H1 (cell line): ENCODE data around the gene SPECC1. TPM values are rescaled to one million over a fixed set of nuclear protein-coding genes. Genes with fewer than 3 reads are reported as not detected.

ENCODE experiments used
- CTCF ChIA-PET: fragments of 300-600 bp; sonication (Branson Sonifier 250); formaldehyde crosslinking; loops from one replicate; lab custom pipeline; 2021; ENCODE audit not compliant: partially characterized antibody; lab: Charles Lee
- POLR2A ChIA-PET: fragments of 300-600 bp; sonication (Branson Sonifier 250); formaldehyde crosslinking; loops from one replicate; lab custom pipeline; 2021; ENCODE audit warnings: inconsistent platforms; ENCODE audit not compliant: partially characterized antibody; lab: Charles Lee
- DNase-seq, 2 experiments: peaks; one replicate each; pipeline versions ENCODE4 v3.0.0 to v3.0.0-alpha.2; 2010 to 2022; ENCODE audit warnings: low spot score in 2 of 2, low read depth in 1 of 2, mixed read lengths in 1 of 2
- FAIRE-seq: peaks from 2 replicates; lab custom pipeline; 2011; peaks lifted over from hg19 to GRCh38; lab: Jason Lieb, UNC
- H2AFZ ChIP-seq: 2 replicates; pipeline ENCODE4 v1.8.1; 2012; ENCODE audit warnings: low read length, inconsistent platforms
- H2AK5ac ChIP-seq: 2 replicates; pipeline ENCODE4 v1.6.1; 2013; ENCODE audit warnings: low read depth, low read length
- H2BK120ac ChIP-seq: replicated peaks from 2 replicates; pipeline ENCODE3; 2013; ENCODE audit warnings: low read depth, low read length, inconsistent platforms
- H2BK12ac ChIP-seq: 2 replicates; pipeline ENCODE4 v1.6.1; 2013; ENCODE audit warnings: low read depth, low read length
- H2BK15ac ChIP-seq: 2 replicates; pipeline ENCODE4 v1.6.1; 2013; ENCODE audit warnings: low read length
- H2BK20ac ChIP-seq: 2 replicates; pipeline ENCODE4 v1.6.1; 2013; ENCODE audit warnings: low read length
- H2BK5ac ChIP-seq: 2 replicates; pipeline ENCODE4 v1.6.1; 2013; ENCODE audit warnings: low read depth, low read length
- H3K14ac ChIP-seq: 2 replicates; pipeline ENCODE4 v1.6.1; 2013; ENCODE audit warnings: inconsistent platforms; ENCODE audit not compliant: insufficient read length
- H3K18ac ChIP-seq: 2 replicates; pipeline ENCODE4 v1.6.1; 2013; ENCODE audit warnings: low read length; ENCODE audit errors: extremely low read depth
- H3K23ac ChIP-seq: 2 replicates; pipeline ENCODE4 v1.6.1; 2013; ENCODE audit warnings: inconsistent platforms; ENCODE audit not compliant: insufficient read length
- H3K23me2 ChIP-seq: 2 replicates; pipeline ENCODE4 v1.6.1; 2013; ENCODE audit warnings: low read depth, low read length
- H3K27ac ChIP-seq: 2 replicates; pipeline ENCODE4 v1.6.1; 2011; ENCODE audit warnings: low read depth, low read length, inconsistent platforms
- H3K27me3 ChIP-seq, 4 experiments: replicated peaks in 1 of 4; 1 replicate in 1 of 4; 2 replicates in 3 of 4; pipeline versions ENCODE4 v1.6.1 to v1.8.1; 2011 to 2013; ENCODE audit warnings: low read length in 3 of 4, mild to moderate bottlenecking in 3 of 4, inconsistent platforms in 2 of 4, mixed read lengths in 2 of 4, moderate library complexity in 1 of 4; ENCODE audit not compliant: control insufficient read depth in 3 of 4, insufficient read depth in 3 of 4; ENCODE audit errors: extremely low read depth in 1 of 4
- H3K36me3 ChIP-seq, 4 experiments: 2 replicates each; pipeline versions ENCODE4 v1.6.1 to v1.8.1; 2011 to 2013; ENCODE audit warnings: mild to moderate bottlenecking in 4 of 4, low read length in 3 of 4, moderate library complexity in 2 of 4, control low read depth in 1 of 4, inconsistent platforms in 1 of 4; ENCODE audit not compliant: insufficient read depth in 4 of 4, control insufficient read depth in 2 of 4
- H3K4ac ChIP-seq: replicated peaks from 2 replicates; pipeline ENCODE3; 2013; ENCODE audit warnings: low read length, low read depth, mixed read lengths, inconsistent platforms; ENCODE audit not compliant: insufficient read length
- H3K4me1 ChIP-seq, 4 experiments: replicated peaks in 1 of 4; 1 replicate in 1 of 4; 2 replicates in 3 of 4; pipeline versions ENCODE4 v1.6.1 to v1.8.1; 2011 to 2013; ENCODE audit warnings: low read length in 3 of 4, inconsistent platforms in 2 of 4, mixed read lengths in 1 of 4; ENCODE audit not compliant: insufficient read depth in 4 of 4, control insufficient read depth in 3 of 4
- H3K4me2 ChIP-seq, 2 experiments: 2 replicates each; pipeline versions ENCODE4 v1.6.1 to v1.8.1; 2011 to 2013; ENCODE audit warnings: low read depth in 2 of 2, low read length in 2 of 2, control low read depth in 1 of 2, inconsistent platforms in 1 of 2, mild to moderate bottlenecking in 1 of 2; ENCODE audit not compliant: insufficient read depth in 1 of 2
- H3K4me3 ChIP-seq, 4 experiments: fragments of 200-600, 300-600 bp in 1 of 4; sonication (generic), shearing (Covaris generic), sonication (Bioruptor Twin) in 1 of 4; 2 replicates each; pipeline versions ENCODE4 v1.5.1 to v1.8.1; 2011 to 2016; ENCODE audit warnings: low read length in 4 of 4, low read depth in 3 of 4, control low read depth in 2 of 4, inconsistent platforms in 2 of 4, mild to moderate bottlenecking in 2 of 4, mixed read lengths in 1 of 4, moderate library complexity in 1 of 4; ENCODE audit not compliant: insufficient read depth in 2 of 4; ENCODE audit errors: extremely low read depth in 1 of 4
- H3K56ac ChIP-seq: replicated peaks from 2 replicates; pipeline ENCODE3; 2013; ENCODE audit warnings: low read depth, mild to moderate bottlenecking, mixed read lengths, low read length, inconsistent platforms; ENCODE audit not compliant: insufficient read length
- H3K79me1 ChIP-seq: 2 replicates; pipeline ENCODE4 v1.6.1; 2013; ENCODE audit warnings: low read depth, low read length, control low read depth
- H3K79me2 ChIP-seq, 2 experiments: 2 replicates each; pipeline versions ENCODE4 v1.6.1 to v1.8.1; 2012 to 2013; ENCODE audit warnings: low read length in 2 of 2, mild to moderate bottlenecking in 2 of 2, inconsistent platforms in 1 of 2; ENCODE audit not compliant: insufficient read depth in 2 of 2, control insufficient read depth in 1 of 2
- H3K9ac ChIP-seq, 4 experiments: replicated peaks in 1 of 4; 1 replicate in 1 of 4; 2 replicates in 3 of 4; pipeline versions ENCODE4 v1.6.1 to v1.8.1; 2011 to 2013; ENCODE audit warnings: low read depth in 3 of 4, low read length in 3 of 4, control low read depth in 2 of 4, mild to moderate bottlenecking in 2 of 4, moderate library complexity in 2 of 4, inconsistent platforms in 1 of 4; ENCODE audit errors: extremely low read depth in 1 of 4
- H3K9me3 ChIP-seq, 2 experiments: 2 replicates each; pipeline versions ENCODE4 v1.6.1 to v1.8.1; 2012 to 2013; ENCODE audit warnings: mild to moderate bottlenecking in 2 of 2, moderate library complexity in 2 of 2, control low read depth in 1 of 2, inconsistent platforms in 1 of 2, low read depth in 1 of 2, low read length in 1 of 2, mixed read lengths in 1 of 2; ENCODE audit not compliant: insufficient read depth in 2 of 2
- H4K20me1 ChIP-seq, 2 experiments: replicated peaks in 1 of 2; 2 replicates each; pipeline versions ENCODE3 to v1.8.1; 2011 to 2013; ENCODE audit warnings: inconsistent platforms in 2 of 2, low read length in 2 of 2, mild to moderate bottlenecking in 1 of 2; ENCODE audit not compliant: insufficient read depth in 2 of 2, control insufficient read depth in 1 of 2
- H4K5ac ChIP-seq: 2 replicates; pipeline ENCODE4 v1.6.1; 2013; ENCODE audit warnings: low read length, low read depth, mixed read lengths, inconsistent platforms; ENCODE audit not compliant: insufficient read length
- H4K8ac ChIP-seq: 2 replicates; pipeline ENCODE4 v1.8.0; 2013; ENCODE audit warnings: mild to moderate bottlenecking, moderate library complexity, low read length, inconsistent platforms; ENCODE audit not compliant: insufficient read depth; ENCODE audit errors: extremely low read depth
- H4K91ac ChIP-seq: replicated peaks from 2 replicates; pipeline ENCODE3; 2013; ENCODE audit warnings: low read length, mixed read lengths, inconsistent platforms; ENCODE audit not compliant: insufficient read length
- KDM1A ChIP-seq: fragments of 200-600, 300-600 bp; sonication (generic); IDR thresholded peaks from 2 replicates; pipeline ENCODE4 v1.7.1; 2016; ENCODE audit warnings: mild to moderate bottlenecking, low read length, borderline replicate concordance
- KDM5A ChIP-seq: fragments of 200-600 bp; IDR thresholded peaks from 2 replicates; pipeline ENCODE4 v1.7.1; 2012; ENCODE audit warnings: mild to moderate bottlenecking, low read length, inconsistent platforms, mixed read lengths
- RXRA ChIP-seq: IDR thresholded peaks from 2 replicates; pipeline ENCODE4 v1.6.1; 2011; ENCODE audit warnings: low read depth, mild to moderate bottlenecking, low read length, moderate library complexity; ENCODE audit not compliant: insufficient read depth
- SUZ12 ChIP-seq: fragments of 200-600 bp; sonication (generic); IDR thresholded peaks from 2 replicates; pipeline ENCODE4 v1.6.1; 2012; ENCODE audit warnings: mild to moderate bottlenecking, inconsistent platforms, low read length, moderate library complexity, mixed read lengths
- TAF1 ChIP-seq: IDR thresholded peaks from 2 replicates; pipeline ENCODE4 v1.6.1; 2011; ENCODE audit warnings: mild to moderate bottlenecking, low read depth, low read length
- TCF12 ChIP-seq: IDR thresholded peaks from 2 replicates; pipeline ENCODE4 v1.6.1; 2011; ENCODE audit warnings: low read depth, mild to moderate bottlenecking, low read length
- USF2 ChIP-seq: IDR thresholded peaks from 2 replicates; pipeline ENCODE4 v1.6.1; 2011; ENCODE audit warnings: low read length, improper control_type of control experiment
- ZNF274 ChIP-seq: IDR thresholded peaks from 2 replicates; pipeline ENCODE4 v1.7.0; 2012; ENCODE audit warnings: low read length, borderline replicate concordance; ENCODE audit errors: extremely low read depth
- WGBS, 2 experiments: shearing (Covaris generic) in 1 of 2; methylation state at CpG; one replicate each; pipeline versions ENCODE4 v1.1.6 to v1.1.7; 2013 to 2015; ENCODE audit warnings: low lambda C conversion rate in 2 of 2, mixed read lengths in 2 of 2, inconsistent platforms in 1 of 2, low coverage in 1 of 2, missing lambda C conversion rate in 1 of 2; ENCODE audit not compliant: insufficient replicate concordance in 2 of 2, insufficient coverage in 1 of 2, insufficient read length in 1 of 2; ENCODE audit errors: extremely low coverage in 1 of 2, missing lambda C conversion rate in 1 of 2; 5-methylcytosine and 5-hydroxymethylcytosine counted together
- polyA plus RNA-seq, 7 experiments: library from polyadenylated mRNA; depleted of rRNA in 3 of 7; stranded (reverse) in 5 of 7; unstranded in 2 of 7; fragments of >200 nt in 5 of 7; fragments of 200-250 nt in 2 of 7; gene quantifications; 1 replicate in 5 of 7; 2 replicates in 1 of 7; 4 replicates in 1 of 7; pipeline versions ENCODE4 v1.2.1 to v1.2.3, GENCODE V29; 2011 to 2013; ENCODE audit warnings: missing spikeins in 2 of 7, mixed read lengths in 2 of 7
- total RNA-seq: library from RNA; stranded (reverse); fragmentation: NEBNext Ultra II Directional; extraction: Animal tissue kit (Norgen Biotek cat#: 25700); gene quantifications from 2 replicates; pipeline ENCODE4 v1.2.1, GENCODE V29; 2021

Gene SPECC1
- total and polyA plus RNA-seq, 2 of the 8 experiments (the other 6 are each of a cell fraction or from before 2014, with no cell fraction given) = 35.8 to 87.9 TPM

- FAIRE-seq (no peak), DNase-seq (no peak)
- H3K4me1 ChIP-seq = no peaks in the 10 kb centered on the region
- no peaks in the 10 kb centered on the region for H3K9me3 ChIP-seq
- H3K27me3 ChIP-seq = no peaks in the 10 kb centered on the region
- no peak overlapping the region for H2BK5ac ChIP-seq
- 0 out of 2 replicates have a peak, but pooled peaks cover 2% of the 10 kb centered on the region for H3K79me1 ChIP-seq
- 100% methylated on average over 3 of the region's 3 CpGs; no CpG with 5 or more reads in 1 of the 2 experiments for WGBS, 2 experiments
- no peak overlapping the region for H3K4me3 ChIP-seq
- H4K91ac ChIP-seq = no peak overlapping the region
- no peaks in the 10 kb centered on the region; a peak in 1 of 4 replicates for H3K79me2 ChIP-seq
- no peak overlapping the region for H3K27ac ChIP-seq
- no peak overlapping the region for H3K56ac ChIP-seq
- no peak overlapping the region for H3K23ac ChIP-seq
- no peak overlapping the region for H3K4ac ChIP-seq
- no peaks in the 10 kb centered on the region for H4K20me1 ChIP-seq
- H4K5ac ChIP-seq = no peak overlapping the region
- H2BK120ac ChIP-seq = no peak overlapping the region
- no peak overlapping the region for H4K8ac ChIP-seq
- H3K14ac ChIP-seq = no peak overlapping the region
- H3K36me3 ChIP-seq = peaks cover 0 to 4% (median 0%) of the 10 kb centered on the region in 4 experiments; a peak in 1 of 8 replicates
- no peak overlapping the region for H2BK15ac ChIP-seq
- H2BK20ac ChIP-seq = no peak overlapping the region
- H3K4me2 ChIP-seq = no peak overlapping the region
- H2AK5ac ChIP-seq = no peak overlapping the region
- TF ChIP-seq RXRA = no peak
- TF ChIP-seq TAF1 = no peak
- no peak for TF ChIP-seq ZNF274
- TF ChIP-seq TCF12 = no peak
- no peak for TF ChIP-seq USF2
- no peak for TF ChIP-seq SUZ12
- no peak for TF ChIP-seq KDM1A
- TF ChIP-seq KDM5A = no peak
- ChIA-PET CTCF (interaction anchor here (0.8 kb wide), 1 partner anchor 46 kb away, joined by 3 read pairs; no protein-coding TSS in a partner anchor), POLR2A (interaction anchor here (0.7 kb wide), 1 partner anchor 411 kb away, joined by 3 read pairs; no protein-coding TSS in a partner anchor)
- no peak overlapping the region for H2AFZ ChIP-seq
- no peak overlapping the region for H3K18ac ChIP-seq
- no peak overlapping the region for H2BK12ac ChIP-seq
- no peaks in the 10 kb centered on the region for H3K23me2 ChIP-seq
- H3K9ac ChIP-seq = no peak overlapping the region
Measured at GRCh38 chr17:20270369-20270768, 261.2 kb downstream of the SPECC1 start.
